HepG2 (cell line): ENCODE data around the gene TLE7. TPM values are rescaled to one million over a fixed set of nuclear protein-coding genes. Genes with fewer than 3 reads are reported as not detected.
A peak's percentile ranks its signal among the peaks of the same experiment; 100 is the strongest.

Experiments
- ATF1 ChIP-seq: IDR thresholded peaks from 2 replicates; pipeline ENCODE4 v1.6.1; 2016; ENCODE audit warnings: mild to moderate bottlenecking, control low read depth
- CAMTA2 ChIP-seq: sonication (generic); formaldehyde crosslinking; IDR thresholded peaks from 2 replicates; pipeline ENCODE4 v1.4.0; 2020; ENCODE audit warnings: mild to moderate bottlenecking, missing genetic modification reagents, borderline replicate concordance
- CBX1 ChIP-seq: IDR thresholded peaks from one replicate; pipeline ENCODE4 v1.6.1; 2016; ENCODE audit warnings: antibody characterized with exemption, low read depth
- FOXA1 ChIP-seq, 2 experiments: fragments of 450-650 bp in 1 of 2; sonication (generic) in 1 of 2; formaldehyde crosslinking in 1 of 2; IDR thresholded peaks; 2 replicates each; pipeline versions ENCODE4 v1.4.0 to v1.6.1; 2016 to 2020; ENCODE audit warnings: missing genetic modification reagents in 1 of 2
- GPN1 ChIP-seq: sonication (generic); formaldehyde crosslinking; IDR thresholded peaks from 2 replicates; pipeline ENCODE4 v1.5.1; 2020; ENCODE audit warnings: missing genetic modification reagents, borderline replicate concordance
- GZF1 ChIP-seq: sonication (generic); formaldehyde crosslinking; IDR thresholded peaks from 2 replicates; pipeline ENCODE4 v1.5.1; 2020; ENCODE audit warnings: mild to moderate bottlenecking, missing genetic modification reagents
- IRX3 ChIP-seq: sonication (generic); formaldehyde crosslinking; IDR thresholded peaks from 2 replicates; pipeline ENCODE4 v1.8.1; 2023; ENCODE audit warnings: mild to moderate bottlenecking, low read depth, missing genetic modification reagents, borderline replicate concordance
- MIXL1 ChIP-seq: IDR thresholded peaks from 2 replicates; pipeline ENCODE4 v1.6.1; 2016
- MLX ChIP-seq: IDR thresholded peaks from 2 replicates; pipeline ENCODE4 v1.6.1; 2016
- NRL ChIP-seq: sonication (generic); formaldehyde crosslinking; IDR thresholded peaks from 2 replicates; pipeline ENCODE4 v1.5.0; 2020; ENCODE audit warnings: missing genetic modification reagents, mild to moderate bottlenecking, moderate library complexity, borderline replicate concordance
- PRDM10 ChIP-seq: sonication (generic); formaldehyde crosslinking; IDR thresholded peaks from 2 replicates; pipeline ENCODE4 v1.4.0; 2020; ENCODE audit warnings: low read depth, missing genetic modification reagents
- RFXANK ChIP-seq: IDR thresholded peaks from 2 replicates; pipeline ENCODE4 v1.6.1; 2016
- SALL1 ChIP-seq: sonication (generic); formaldehyde crosslinking; IDR thresholded peaks from 2 replicates; pipeline ENCODE4 v1.8.0; 2022; ENCODE audit warnings: mild to moderate bottlenecking, missing genetic modification reagents
- SRSF1 ChIP-seq: fragments of 200-400 bp; formaldehyde crosslinking; optimal IDR thresholded peaks from 2 replicates; pipeline ENCODE3; 2017; ENCODE audit warnings: mild to moderate bottlenecking, low read depth, low read length, moderate library complexity
- SRSF4 ChIP-seq: fragments of 200-400 bp; formaldehyde crosslinking; IDR thresholded peaks from one replicate; pipeline ENCODE4 v1.6.1; 2018; ENCODE audit warnings: mild to moderate bottlenecking, low read depth, low read length, moderate library complexity; ENCODE audit not compliant: poor library complexity, severe bottlenecking
- TFE3 ChIP-seq: IDR thresholded peaks from 2 replicates; pipeline ENCODE4 v1.6.1; 2016
- XBP1 ChIP-seq: sonication (generic); formaldehyde crosslinking; IDR thresholded peaks from 2 replicates; pipeline ENCODE4 v1.5.0; 2020; ENCODE audit warnings: missing genetic modification reagents
- ZFP1 ChIP-seq: IDR thresholded peaks from 2 replicates; pipeline ENCODE4 v1.6.1; 2016
- ZNF230 ChIP-seq: sonication (generic); formaldehyde crosslinking; IDR thresholded peaks from 2 replicates; pipeline ENCODE4 v1.4.0; 2020; ENCODE audit warnings: mild to moderate bottlenecking, missing genetic modification reagents
- ZNF234 ChIP-seq: sonication (generic); formaldehyde crosslinking; conservative IDR thresholded peaks from 2 replicates; pipeline ENCODE4 v1.5.1; 2020; ENCODE audit warnings: mild to moderate bottlenecking, missing genetic modification reagents
- ZNF296 ChIP-seq: sonication (generic); formaldehyde crosslinking; conservative IDR thresholded peaks from 2 replicates; pipeline ENCODE4 v1.5.0; 2020; ENCODE audit warnings: mild to moderate bottlenecking, missing genetic modification reagents
- ZNF557 ChIP-seq: sonication (generic); formaldehyde crosslinking; IDR thresholded peaks from 2 replicates; pipeline ENCODE4 v1.4.0; 2020; ENCODE audit warnings: missing genetic modification reagents
- ZNF558 ChIP-seq: sonication (generic); formaldehyde crosslinking; IDR thresholded peaks from 2 replicates; pipeline ENCODE4 v1.9.0; 2022; ENCODE audit warnings: mild to moderate bottlenecking, missing genetic modification reagents, borderline replicate concordance
- ZNF607 ChIP-seq: sonication (generic); formaldehyde crosslinking; IDR thresholded peaks from 2 replicates; pipeline ENCODE4 v1.5.1; 2020; ENCODE audit warnings: missing genetic modification reagents, mild to moderate bottlenecking, borderline replicate concordance
- ZNF629 ChIP-seq: sonication (generic); formaldehyde crosslinking; conservative IDR thresholded peaks from 2 replicates; pipeline ENCODE4 v1.5.0; 2020; ENCODE audit warnings: missing genetic modification reagents
- ZNF7 ChIP-seq: IDR thresholded peaks from 2 replicates; pipeline ENCODE4 v1.6.1; 2016; ENCODE audit warnings: missing biosample characterization, missing genetic modification reagents
- ZNF703 ChIP-seq: sonication (generic); formaldehyde crosslinking; IDR thresholded peaks from 2 replicates; pipeline ENCODE4 v1.5.1; 2020; ENCODE audit warnings: missing genetic modification reagents, mild to moderate bottlenecking, moderate library complexity, borderline replicate concordance
- ZNF766 ChIP-seq: sonication (generic); formaldehyde crosslinking; IDR thresholded peaks from 2 replicates; pipeline ENCODE4 v1.5.0; 2020; ENCODE audit warnings: missing genetic modification reagents, borderline replicate concordance
- polyA plus RNA-seq, 8 experiments: library from polyadenylated mRNA; depleted of rRNA in 3 of 8; stranded (reverse) in 7 of 8; unstranded in 1 of 8; fragments of >200 nt; fragmentation: Illumina TruSeq in 4 of 8; extraction: Trizol in 4 of 8; gene quantifications; 2 replicates each; pipeline versions ENCODE4 v1.2.1 to v1.2.3, GENCODE V29; 2011 to 2016; ENCODE audit warnings: low read depth in 4 of 8, missing spikeins in 1 of 8, mixed read lengths in 1 of 8; ENCODE audit not compliant: insufficient read depth in 1 of 8
- total RNA-seq, 5 experiments: library from RNA; depleted of rRNA; stranded (reverse); fragments of >200 nt; fragmentation: Illumina TruSeq; extraction: Trizol; gene quantifications; 2 replicates each; pipeline ENCODE4 v1.2.3, GENCODE V29; 2016; ENCODE audit warnings: low read depth in 1 of 5

The TLE7 gene
- total and polyA plus RNA-seq, 2 of the 13 experiments (the other 11 are each of a cell fraction or from before 2014, with no cell fraction given), result not detected

- TF ChIP-seq ZNF230 (CRISPR knock-in tag) (peak; percentile 93), SRSF1 (peak; percentile 90), ZFP1 (peak; percentile 89; the same call in 1 of the 2 replicates), ZNF234 (CRISPR knock-in tag) (no peak), IRX3 (CRISPR knock-in tag) (peak; percentile 78; the same call in 1 of the 2 replicates), CBX1 (no peak), XBP1 (CRISPR knock-in tag) (peak; percentile 96), ZNF629 (CRISPR knock-in tag) (0 out of 2 replicates have a peak, but pooled peaks have one; percentile 27), ATF1 (CRISPR knock-in tag) (peak; percentile 65; the same call in 1 of the 2 replicates), SRSF4 (no peak), ZNF7 (CRISPR knock-in tag) (peak; percentile 85), ZNF296 (peak; percentile 86), NRL (CRISPR knock-in tag) (peak; percentile 89; the same call in 1 of the 2 replicates), ZNF703 (CRISPR knock-in tag) (no peak), MIXL1 (CRISPR knock-in tag) (peak; percentile 88), ZNF607 (CRISPR knock-in tag) (peak; percentile 84), RFXANK (CRISPR knock-in tag) (peak; percentile 94), FOXA1 (IDR thresholded peaks at IDR 0.05) (no peak), FOXA1 (CRISPR knock-in tag; IDR thresholded peaks at IDR 0.05) (no peak), SALL1 (CRISPR knock-in tag) (peak; percentile 93), CAMTA2 (no peak; the same call in 1 of the 2 replicates), GPN1 (CRISPR knock-in tag) (peak; percentile 98), ZNF558 (CRISPR knock-in tag) (peak; percentile 77; the same call in 1 of the 2 replicates), ZNF766 (CRISPR knock-in tag) (0 out of 2 replicates have a peak, but pooled peaks have one; percentile 96), PRDM10 (CRISPR knock-in tag) (peak; percentile 87), ZNF557 (CRISPR knock-in tag) (peak; percentile 99), GZF1 (CRISPR knock-in tag) (0 out of 2 replicates have a peak, but pooled peaks have one; percentile 57), MLX (peak; percentile 52; the same call in 1 of the 2 replicates), TFE3 (CRISPR knock-in tag) (peak; percentile 93)
Measured at GRCh38 chr16:71467810-71468209, 26.0 kb upstream of the TLE7 start (continued).
